ENCODE data around the gene ACAT2.
"Not testable (repeated sequence)": the region's sequence is repeated elsewhere in the genome, so short reads cannot be mapped to it uniquely, and the experiment has no call there.

The ACAT2 gene

DNA sequence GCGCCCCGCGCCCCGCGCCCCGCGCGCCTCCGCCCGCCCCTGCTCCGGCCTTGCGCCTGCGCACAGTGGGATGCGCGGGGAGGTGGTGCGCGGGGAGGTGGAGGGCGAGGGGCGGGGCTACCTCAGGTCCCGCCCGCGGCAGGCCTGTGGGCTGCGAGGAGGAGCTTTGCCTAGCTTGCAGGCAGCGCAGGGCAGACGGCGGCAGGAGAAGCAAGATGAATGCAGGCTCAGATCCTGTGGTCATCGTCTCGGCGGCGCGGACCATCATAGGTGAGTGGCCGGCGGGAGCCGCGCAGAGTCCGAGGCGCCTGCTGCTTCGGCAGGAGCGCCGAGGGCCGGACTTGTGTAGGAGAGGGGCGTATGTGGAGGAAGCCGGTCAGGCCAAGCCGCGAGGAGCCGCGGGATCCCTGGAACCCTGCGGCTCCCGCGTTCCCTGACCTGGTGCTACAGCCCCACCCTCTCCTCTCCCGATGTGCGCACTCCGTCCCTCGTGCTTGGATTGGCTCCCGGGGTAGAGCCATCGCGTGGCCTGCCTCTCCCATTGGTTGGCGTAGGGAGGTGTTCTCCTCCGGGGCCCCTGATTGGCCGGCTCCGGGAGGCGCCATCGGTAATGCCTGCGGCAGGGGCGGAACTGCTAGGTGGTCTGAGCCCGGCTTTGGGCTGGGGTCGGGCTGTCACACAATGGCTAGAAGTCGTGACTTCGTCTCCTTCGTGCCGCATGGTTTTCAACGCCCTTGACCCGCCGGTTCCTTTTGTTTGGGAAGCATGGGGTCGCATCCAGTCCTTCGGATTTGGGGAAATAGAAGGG, at the start of gene ACAT2:
ACAT2 (plus strand) TSS at position 173 of the 808 bp plus-strand sequence; CDS start at position 216, 43 bp downstream.
- peak; percentile 92 for DNase-seq

DNA sequence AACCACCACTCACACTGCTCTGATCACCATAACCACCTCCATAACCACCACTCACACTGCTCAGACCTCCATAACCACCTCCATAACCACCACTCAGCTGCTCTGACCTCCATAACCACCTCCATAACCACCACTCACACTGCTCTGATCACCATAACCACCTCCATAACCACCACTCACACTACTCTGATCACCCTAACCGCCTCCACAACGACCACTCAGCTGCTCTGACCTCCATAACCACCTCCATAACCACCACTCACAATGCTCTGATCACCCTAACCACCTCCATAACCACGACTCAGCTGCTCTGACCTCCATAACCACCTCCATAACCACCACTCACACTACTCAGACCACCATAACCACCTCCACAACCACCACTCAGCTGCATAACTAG, 49.5 kb upstream of the ACAT2 start:
- not testable (repeated sequence) for DNase-seq

DNA sequence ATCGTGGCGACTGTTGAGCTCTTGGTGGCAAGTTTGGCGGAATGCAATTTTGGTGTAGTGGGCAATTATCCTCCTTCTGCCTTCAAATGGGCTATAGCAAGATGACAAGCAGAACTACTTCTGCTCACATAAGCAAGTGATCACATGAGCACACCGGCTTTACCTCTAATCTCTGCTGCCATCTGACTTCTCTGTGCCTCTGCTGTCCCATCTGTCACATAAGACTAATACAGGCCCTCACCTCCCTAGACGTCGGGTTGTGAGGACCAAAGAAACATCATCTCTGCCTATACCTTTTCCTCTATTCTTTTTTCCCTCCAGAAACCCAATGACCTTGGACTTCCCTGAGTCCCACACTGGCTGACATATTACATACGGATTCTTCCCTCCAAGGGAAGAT, 47.9 kb upstream of the ACAT2 start:
- no peak for DNase-seq

DNA sequence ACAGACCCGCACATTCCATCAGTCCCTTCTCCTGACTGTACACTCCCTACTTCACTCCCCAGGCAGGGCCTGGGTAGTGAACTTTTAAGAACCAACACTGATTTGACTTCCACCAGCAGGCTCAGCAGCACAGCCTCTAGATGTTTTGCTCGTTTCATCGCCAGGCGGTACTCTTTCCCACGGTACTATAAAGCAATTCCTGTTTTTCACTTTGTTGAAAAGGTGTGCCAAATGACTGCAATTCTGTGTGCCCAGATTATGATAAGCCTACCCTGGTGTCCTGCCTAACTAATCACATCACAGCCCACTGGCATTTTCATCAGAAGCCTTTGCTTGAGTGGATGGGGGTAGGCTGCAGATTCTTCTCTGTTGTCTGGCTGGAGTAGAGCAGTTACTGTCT, 47.4 kb upstream of the ACAT2 start:
- no peak for DNase-seq

DNA sequence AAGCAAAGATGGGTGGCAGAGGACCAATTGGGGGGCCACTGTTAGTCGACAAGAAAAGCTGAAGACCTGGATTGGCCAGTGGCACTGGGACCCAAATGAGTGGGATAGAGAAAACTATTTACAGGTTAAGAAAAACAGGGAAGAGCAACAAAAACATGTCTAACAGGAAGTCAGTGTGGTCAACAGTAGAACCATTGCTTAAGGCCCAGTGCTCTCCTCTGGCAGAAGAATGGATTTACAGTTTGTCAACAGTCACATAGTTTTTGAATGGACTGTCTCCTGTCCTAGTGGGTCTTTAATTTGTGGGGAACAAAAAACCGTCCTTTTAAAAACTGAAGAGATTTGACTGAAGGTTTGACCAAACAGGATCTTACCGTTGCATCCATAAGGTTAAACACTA, 46.7 kb upstream of the ACAT2 start:
- DNase-seq, result no peak

DNA sequence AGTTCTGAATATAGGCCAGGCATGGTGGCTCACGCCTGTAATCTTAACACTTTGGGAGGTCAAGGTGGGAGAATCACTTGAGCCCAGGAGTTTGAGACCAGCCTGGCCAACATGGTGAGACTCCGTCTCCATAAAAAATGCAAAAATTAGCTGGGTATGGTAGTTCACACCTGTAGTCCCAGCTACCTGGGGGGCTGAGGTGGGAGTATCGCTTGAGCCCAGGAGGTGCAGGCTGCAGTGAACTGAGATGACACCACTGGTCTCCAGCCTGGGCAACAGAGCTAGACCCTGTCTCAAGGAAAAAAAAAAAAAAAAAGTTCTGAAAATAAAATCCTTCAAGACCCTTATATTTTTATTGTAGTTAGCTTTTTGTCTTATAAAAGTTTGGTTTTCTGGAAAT, 46.2 kb upstream of the ACAT2 start:
- no peak for DNase-seq

DNA sequence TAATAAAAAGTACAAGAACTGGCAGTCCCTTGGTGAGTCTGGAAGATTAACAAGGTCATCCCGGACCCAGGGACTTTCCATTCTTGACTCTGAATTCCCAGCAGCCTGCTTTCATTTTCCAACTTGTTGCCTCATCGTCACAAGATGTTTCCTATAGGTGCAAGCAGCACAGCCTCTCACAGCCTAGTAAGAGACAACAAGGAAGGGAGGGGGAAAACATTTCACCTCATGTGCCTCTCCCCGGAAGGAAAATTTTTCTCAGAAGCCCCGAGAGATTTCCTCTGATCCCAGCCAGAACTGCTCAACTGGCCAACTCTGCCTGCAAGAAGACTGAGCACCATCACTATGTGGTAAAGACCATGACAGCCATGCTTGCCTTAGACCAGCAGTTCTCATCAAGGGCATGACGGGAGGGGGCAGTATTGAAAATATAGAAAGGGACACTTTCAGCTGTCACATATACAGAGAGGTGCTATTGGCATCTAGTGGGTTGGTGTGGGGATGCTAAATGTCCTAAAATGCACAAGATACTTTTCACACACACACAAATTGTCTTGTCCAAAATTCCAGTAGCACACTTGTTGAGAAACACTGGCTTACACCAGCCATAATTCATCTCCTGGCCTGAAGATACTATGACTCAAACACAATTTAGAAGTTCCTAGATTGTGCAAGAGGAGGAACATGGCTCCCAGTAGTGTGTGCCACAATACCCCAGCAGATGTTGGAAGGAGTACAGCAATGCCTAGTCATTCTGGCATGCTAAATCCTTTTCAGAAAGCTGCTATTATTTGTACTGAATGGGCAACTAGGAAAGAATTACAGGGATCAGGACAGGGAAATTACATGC, 45.4 kb upstream of the ACAT2 start:
- DNase-seq, result no peak

DNA sequence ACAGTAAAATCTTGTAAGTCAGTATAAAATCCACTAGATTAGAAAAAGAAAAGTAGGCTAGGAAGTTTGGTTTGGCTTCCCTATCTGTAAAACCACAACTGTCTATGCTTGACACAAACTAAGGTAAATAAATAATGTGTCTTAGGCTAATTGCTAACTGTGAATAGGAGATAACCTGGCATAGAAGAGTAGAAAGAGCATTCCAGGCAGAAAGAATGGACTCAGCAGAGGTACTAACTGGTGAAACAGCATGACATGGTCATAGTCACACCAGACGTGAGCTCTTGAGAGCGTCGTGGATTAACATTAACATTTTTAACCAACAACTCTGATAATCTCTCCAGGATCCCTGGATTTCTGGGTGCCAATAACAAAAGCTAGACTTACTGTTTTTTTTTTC, 43.2 kb upstream of the ACAT2 start:
- DNase-seq, result no peak

DNA sequence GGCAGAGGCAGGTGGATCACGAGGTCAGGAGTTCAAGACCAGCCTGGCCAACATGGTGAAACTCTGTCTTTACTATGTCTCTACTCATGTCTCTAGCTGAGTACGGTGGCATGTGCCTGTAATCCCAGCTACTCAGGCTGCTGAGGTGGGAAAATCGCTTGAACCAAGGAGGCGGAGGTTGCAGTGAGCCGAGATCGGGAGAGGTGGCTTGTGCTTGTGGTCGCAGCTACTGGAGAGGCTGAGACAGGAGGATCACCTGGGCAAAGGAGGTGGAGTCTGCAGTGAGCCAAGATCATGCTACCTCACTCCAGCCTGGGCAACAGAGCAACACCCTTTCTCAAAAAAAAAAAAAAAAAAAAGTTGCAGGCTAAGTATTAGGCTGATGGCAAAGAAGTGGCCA, 42.6 kb upstream of the ACAT2 start:
- no peak for DNase-seq

DNA sequence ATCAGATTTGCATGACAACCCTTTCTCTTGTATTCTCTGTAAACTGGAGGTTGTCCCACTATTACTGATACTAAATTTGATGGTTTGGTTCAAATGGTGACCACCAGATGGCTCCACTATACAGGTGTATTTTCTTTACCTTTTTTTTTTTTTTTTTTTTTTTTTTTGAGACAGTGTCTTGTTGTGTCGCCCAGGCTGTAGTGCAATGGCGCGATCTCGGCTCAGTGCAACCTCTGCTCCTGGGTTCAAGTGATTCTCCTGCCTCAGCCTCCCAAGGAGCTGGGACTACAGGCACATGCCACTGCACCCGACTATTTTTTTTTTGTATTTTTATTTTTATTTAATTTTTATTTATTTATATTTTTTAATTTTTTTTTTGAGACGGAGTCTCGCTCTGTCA, 41.1 kb upstream of the ACAT2 start:
- no peak for DNase-seq

DNA sequence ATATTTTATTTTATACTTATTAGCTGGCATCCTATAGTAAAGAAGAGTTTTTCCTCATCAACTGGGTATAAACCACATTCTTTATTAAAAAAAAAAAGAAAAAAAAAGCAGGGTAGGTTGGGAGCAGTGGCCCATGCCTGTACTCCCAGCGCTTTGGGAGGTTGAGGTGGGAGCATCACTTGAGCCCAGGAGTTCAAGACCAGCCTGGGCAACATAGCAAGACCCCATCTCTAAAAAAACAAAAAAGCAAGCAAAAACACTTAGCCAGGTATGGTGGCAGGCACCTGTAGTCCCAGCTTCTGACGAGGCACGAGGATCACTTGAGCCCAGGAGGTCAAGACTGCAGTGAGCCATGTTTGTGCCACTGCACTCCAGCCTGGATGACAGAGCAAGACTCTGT, 39.9 kb upstream of the ACAT2 start:
- not testable (repeated sequence) for DNase-seq

DNA sequence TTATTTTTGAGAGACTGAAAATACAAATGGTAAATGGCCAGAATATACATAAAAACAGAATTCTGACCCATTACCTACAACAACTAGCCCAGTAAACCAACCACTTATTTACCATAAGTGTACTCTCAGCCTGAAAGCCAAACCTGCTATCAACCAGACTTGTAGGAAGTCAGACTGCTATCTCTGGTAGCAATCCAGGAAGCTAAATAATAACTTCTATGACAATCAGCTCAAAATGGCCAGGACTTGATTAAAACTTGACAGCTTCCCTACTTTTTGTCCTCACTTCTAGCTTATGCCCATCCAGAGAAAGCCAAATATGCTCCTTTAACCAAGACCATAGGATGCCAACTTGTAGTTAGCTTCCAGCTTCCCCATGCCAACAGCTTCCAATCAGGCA, 39.2 kb upstream of the ACAT2 start:
- no peak for DNase-seq

DNA sequence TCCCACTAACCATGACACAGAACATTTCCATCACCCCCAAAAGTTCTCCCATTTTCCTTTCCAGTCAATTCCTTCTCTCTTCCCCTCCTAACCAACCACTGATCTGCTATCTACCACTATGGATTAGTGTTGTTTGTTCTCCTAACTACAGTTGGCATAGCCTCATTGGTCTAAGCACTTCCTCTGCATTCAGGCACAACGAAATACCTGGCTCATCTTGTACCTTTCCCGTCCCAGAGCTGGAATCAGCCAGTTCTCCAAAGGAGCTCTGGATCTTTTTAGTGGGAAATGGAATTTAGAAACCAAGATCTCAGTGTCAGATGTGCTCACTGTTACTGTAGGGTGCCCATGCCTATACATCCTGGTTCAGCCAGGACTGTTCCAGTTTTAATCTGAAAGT, 38.6 kb upstream of the ACAT2 start:
- DNase-seq, result no peak

DNA sequence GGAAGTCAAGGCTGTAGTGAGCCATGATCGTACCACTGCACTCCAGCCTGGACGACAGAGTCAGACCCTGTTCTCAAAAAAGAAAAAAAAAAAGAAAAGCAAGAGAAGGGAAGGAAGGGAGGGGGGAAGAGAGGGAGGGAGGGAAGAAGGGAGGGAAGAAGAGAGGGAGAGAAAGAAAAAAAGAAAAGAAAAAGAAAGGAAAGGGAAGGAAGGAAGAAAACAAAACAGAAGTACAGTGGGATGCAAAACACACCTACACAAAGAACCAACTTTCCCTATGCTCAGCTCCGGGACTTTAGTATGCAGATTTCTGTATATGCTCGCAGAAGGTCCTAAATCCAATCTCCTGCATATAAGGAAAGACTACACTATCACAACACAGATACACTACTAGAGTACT, 37.1 kb upstream of the ACAT2 start:
- no peak for DNase-seq

DNA sequence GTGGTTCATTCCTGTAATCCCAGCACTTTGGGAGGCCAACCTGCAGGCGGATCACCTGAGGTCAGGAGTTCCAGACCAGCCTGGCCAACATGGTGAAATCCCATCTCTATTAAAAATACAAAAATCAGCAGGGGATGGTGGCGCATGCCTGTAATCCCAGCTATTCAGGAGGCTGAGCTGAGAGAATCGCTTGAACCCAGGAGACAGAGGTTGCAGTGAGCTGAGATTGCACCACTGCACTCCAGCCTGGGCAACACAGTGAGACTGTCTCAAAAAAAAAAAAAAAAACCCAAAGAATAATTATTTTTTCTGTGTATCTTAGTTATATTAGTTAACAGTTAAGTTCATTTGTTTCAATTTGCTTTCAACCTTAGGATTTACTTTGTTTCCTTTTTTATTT, 36.6 kb upstream of the ACAT2 start:
- not testable (repeated sequence) for DNase-seq

DNA sequence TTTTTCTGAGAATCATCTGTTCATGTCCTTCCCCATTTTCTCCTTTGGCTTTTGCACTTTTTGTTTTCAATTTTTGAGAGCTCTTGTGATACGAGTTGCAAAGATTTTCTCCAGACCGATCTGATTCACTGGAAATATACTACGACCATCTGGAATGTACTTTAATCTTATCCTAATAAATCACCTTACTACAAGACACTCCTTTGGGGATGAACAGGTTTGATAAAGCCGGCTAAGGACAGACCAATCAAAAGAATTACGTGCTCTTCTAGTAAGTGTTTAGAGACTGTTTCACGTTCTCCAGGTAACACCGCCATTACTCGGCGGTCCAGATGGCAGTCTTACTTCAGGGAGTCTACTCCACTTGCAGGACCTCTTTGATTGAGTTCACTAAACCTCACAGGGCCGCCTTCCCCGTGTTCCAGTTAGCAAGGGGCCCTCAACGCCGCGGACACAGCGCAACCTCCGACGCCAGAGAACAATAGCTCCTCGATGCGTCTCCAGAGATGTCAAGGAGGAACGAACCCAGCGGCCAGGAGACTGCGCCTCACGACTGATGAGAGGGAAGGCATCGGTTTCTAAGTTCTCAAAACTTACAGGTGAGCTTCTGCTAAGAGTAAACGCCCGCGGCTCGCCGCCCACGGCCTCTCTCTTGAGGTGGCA, 35.5 kb upstream of the ACAT2 start:
- no peak for DNase-seq

DNA sequence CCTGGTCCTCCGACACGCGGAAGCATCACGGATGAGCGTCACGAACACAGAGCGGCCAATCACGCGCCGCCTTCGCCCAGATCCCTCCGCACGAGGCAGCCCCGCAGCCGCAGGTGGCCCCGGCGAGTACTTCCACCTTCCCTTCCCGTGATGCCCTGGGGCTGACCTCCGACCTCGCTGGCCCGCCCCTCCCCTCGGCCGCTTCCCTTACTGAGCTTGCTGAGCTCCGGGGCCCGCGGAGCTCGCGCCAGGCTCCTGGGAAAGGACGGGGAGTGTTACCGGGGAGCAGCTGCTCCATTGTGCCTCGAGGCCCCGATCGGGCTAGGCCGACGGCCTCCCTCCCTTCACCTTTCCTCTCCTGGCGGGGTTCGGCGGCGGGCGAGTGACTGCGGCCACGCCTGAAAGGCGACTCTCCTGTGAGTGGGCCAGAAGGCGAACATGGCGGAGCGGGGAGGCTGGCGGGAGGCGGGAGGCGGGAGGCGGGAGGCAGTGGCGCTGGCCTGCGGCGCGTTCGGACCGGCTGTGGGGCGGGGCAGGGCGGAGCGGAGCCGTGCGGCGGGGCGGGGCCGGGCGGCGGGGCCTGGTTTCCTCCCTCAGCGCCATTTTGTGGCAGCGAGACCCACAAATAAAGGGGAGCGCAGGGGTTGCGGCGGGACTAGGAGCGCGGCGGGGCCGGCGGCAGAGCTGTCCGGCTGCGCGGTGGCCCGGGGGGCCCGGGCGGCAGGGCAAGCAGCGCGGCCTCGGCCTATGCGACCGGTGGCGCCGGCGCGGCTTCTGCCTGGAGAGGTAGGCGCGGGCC, 34.7 kb upstream of the ACAT2 start, which contains the start of gene WTAP:
WTAP (plus strand) TSS at position 589 of the 799 bp plus-strand sequence. CDS start 8,760 bp downstream, outside the sequence.
- peak; percentile 98 for DNase-seq

DNA sequence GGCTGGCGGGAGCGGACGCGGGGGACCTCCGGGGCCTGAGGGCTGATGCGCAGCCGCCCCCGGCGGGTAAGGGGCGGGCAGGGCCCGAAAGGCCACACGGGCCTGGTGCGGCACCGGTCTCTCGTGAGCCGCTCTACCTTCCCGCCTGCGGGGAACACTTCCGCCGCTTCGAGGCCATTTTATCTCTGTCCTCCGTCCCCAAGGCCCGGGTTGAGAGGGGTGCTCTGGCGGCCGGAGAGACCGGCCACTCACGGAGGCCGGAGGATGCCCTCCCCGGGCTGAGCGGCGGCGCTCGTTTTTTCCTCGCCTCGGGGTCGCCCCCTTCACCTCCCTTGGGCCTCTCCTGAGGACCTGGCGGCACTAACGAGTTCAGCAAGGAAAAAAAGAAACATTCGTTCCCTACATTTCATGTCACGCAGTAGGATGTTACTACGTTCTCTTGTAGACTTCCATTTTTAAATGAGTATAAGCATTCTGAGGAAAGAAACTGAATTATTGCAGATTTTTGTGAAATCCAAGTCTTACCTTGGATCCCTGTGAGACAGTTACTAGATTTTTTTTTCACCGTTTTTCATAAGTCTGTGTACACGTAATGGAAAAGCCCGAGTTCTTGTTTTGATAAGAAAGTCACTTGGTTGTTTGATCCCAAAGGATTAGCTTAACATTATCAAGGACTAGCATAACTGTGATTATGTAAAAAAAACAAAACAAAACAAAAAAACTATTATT, 34.0 kb upstream of the ACAT2 start:
- DNase-seq, result no peak

DNA sequence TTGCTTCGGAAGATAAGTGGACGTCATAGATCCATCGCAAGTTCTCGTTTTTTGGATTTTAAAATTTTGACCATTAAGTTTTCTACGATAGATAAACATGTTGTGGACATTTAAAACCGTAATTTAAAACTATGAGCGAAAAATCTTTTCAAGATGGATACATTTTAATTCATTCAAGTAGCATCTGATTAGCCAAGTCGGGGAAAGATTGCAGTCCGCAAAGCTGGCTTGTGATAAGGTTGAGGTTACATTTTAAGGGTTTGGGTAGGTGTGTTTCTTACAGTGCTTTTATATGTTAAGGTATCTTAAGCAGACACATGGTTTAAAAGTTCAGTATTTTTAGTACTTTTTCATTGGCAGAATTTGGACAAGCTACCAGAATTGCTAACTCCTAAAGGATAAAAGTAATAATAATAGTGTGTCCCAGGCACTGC, 33.3 kb upstream of the ACAT2 start:
- DNase-seq, result no peak

DNA sequence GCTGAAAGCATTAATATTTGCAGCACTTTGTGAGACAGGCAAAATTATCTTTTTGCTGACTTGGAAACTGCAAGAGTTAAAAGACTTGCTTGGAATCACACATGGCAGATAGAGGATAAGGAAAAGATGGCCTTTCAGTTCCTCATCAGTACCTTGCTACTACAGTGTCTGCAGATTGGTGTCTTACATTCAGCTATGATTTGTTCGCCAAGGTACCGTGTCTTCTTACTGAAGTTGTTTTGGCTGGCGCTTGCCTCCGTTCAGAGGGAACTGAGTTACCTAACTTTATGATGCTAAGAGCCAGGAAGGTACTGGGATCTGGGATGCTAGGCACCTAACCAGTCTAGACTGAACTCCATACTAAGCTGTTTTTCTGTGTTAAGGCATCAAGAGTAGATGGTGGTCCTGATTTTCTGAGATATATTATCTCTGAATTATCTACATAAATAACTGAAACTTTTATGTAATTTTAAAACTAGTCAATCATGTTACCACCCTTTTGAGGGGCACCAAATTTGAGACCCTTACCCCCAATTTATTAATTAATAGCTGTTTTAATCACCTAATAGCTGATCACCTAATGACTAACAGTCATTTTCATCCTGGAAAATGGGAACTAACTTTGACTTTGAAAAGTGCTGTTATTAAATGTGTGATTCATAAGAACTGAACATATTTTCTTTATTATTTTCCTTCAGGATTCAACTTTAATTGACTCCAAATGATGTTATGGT, 32.1 kb upstream of the ACAT2 start:
- no peak for DNase-seq

DNA sequence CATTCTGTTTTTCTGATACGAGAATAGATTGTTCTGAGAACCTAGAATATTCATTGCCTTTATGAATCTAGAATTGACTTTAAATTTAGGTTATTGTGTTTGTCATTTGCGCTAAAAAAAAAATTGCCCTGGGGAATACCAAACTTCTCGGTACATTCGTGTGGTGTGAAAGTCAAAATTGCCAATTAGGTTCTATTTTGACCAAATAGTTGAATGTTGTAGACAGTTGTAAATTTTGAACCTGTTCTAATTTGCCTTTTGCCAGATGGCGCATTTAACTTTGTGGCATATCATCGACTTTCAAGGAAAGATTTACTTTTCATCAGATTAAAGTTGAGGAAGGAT, 31.5 kb upstream of the ACAT2 start:
- no peak for DNase-seq

Data from activated CD8-positive, alpha-beta memory T cell treated with anti-CD3 and anti-CD28 coated beads for 24 hours (primary cell).